NCI-H524 treated with DMSO at 0.1 percent for 48 hours (cell line): ENCODE data around the gene UCP1.
A peak's percentile ranks its signal among the peaks of the same experiment; 100 is the strongest.
"Not testable (repeated sequence)": the region's sequence is repeated elsewhere in the genome, so short reads cannot be mapped to it uniquely, and the experiment has no call there.

Experiments used
- DNase-seq: peaks from one replicate; lab custom pipeline; 2025; lab: John Stamatoyannopoulos, UW

UCP1 gene

GRCh38 chr4:140533951-140534480 is 34.7 kb downstream of the UCP1 start:
- no peak for DNase-seq

DNA sequence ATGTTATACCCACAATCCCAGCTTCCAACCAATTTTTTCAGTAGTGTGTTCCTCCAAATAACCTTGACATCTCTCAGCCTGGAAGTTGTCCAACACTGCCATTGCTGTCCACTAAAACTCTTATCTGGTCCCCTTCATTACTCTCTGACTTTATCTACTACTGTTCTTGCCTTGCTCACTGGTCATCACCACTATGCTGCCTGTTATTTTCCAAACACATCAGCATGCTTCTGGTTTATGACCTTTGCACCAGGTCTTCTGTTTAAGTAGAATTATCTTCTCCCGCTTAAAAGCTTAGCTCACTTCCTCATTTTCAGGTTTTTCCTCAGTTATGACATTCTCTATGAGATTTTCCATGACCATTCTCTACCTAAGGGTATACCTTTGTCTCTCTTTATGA is 39.3 kb downstream of the UCP1 start:
- DNase-seq, result no peak

DNA sequence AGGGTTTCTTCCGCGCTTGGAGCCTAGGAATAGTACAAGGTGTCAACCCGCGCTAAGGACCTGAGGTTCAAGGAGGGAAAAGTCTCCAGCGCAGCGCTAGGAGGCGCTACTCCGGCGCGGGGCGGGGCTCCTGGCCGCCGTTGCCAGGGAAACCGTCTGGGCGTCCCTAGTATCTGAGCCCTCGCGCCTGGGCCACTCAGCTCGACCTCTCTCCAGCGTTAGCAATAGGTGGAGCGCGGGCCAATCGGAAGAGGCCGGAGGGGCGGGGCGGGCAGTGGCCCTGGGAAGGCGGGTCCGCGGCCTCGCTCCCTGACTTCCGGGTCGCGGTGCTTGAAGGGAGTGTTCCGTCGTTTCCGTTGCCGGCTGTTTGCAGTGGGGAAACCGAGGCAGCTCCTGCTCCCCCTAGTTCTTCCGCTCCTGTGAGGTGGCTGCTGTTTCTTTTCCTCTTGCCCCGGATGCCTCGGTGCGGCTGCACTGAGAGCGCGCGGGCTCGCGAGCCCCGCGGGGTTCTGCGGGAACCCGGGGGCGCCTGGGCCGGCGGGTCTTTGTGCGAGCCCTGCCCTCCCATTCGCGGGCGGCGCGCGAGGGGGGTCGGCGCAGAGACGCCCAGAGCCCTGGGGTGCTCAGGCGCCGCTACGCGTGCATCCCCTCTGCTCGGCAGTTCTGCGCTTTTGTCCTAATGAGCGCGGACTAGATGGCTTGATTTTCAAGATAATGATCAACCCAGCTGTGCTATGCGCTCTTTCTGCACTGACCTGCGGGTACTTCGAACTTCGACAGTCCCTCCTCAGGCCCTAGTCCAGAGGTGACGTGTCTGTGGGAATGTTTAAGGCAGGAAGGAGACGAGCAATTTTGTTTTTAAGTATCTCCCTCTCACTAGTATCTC is 44.7 kb downstream of the UCP1 start, which contains the start of gene ELMOD2:
Gene ELMOD2 (plus strand): TSS at position 312 of the 886 bp plus-strand sequence. CDS start 1,261 bp downstream, outside the sequence.
- peak; percentile 68 for DNase-seq

DNA sequence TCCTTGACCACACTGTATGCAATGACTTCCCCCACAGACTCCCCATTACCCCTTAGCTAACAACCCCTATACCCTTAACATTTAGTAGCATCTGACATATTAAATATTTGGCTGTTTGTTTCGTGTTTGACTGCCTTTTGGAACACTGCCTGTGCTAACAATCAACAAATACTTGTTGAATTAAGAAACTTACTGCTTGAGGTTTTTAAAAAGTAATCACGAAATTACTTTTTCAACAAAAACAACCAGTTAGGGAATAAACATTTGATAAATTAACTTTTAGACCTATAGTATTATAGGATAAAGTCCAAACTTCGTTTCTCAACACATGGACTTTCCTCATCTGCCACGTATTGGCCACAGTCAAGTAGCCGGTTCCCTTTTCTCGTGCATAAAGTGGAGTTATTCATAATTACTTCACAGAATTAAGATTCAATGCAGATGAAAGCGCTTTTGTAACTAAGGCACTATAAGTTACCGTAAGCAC is 45.3 kb downstream of the UCP1 start:
- DNase-seq, result no peak

DNA sequence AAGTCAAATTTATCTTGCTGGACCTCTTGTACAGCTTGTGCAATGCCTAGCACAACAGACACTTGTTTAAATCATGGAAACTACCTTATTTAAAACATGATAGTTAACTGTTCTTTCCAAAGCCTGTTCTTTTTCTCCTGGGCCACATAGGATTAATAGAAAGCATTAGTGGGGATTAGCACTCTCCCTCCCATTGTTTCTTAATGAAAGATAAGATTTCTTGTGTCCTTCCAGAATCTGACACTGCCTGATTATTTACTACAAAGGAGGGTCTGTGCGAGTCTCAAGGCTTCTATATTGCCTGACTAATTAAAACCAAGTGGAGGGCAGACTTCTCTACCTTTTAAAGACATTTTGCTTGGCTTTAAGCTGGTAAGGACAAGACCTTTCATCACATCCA is 53.3 kb downstream of the UCP1 start:
- peak; percentile 46 for DNase-seq

DNA sequence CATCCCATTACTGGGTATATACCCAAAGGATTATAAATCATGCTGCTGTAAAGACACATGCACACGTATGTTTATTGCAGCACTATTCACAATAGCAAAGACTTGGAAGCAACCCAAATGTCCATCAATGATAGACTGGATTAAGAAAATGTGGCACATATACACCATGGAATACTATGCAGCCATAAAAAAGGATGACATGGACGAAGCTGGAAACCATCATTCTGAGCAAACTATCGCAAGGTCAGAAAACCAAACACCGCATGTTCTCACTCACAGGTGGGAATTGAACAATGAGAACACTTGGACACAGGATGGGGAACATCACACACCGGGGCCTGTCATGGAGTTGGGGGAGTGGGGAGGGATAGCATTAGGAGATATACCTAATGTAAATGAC is 55.0 kb downstream of the UCP1 start:
- not testable (repeated sequence) for DNase-seq
